ENCODE measurements around the gene NUB1.
A peak's percentile ranks its signal among the peaks of the same experiment; 100 is the strongest.

NUB1 gene

DNA sequence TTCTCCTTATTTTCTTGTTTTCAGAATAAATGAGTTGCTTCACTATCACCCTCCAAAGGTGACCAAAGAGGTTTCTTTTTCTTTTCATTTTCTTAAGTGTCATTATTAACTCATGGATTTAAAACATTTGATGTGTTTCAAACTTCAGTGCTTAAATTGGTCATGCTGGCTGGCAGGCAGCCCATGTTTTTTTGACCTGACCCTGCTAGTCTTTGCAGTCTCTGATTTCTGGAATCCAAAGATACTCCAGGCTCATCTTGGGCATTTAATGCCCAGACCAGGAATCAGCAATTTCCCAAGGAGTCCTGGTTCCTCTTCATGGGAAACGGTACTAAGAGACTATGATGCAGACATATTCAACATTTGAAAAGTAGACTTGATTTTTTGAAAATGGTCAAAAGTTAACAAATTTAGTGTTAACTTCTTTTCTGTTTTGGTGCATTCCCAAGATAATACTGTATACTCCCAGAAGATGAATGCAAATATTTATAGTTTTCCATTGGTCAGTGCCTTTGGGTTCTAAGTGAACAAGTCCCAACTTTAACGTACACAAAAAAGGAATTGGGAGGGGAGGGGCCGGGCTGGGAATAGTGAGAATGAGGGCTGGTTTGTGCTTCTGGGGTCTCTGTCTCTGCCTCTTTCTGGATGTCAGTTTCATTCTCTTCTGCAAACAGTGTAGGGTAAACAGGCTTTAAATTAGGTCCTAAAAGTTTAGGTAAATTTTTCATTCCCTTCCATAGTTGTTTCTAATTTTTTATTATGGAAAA is 19.8 kb downstream of the NUB1 start:
- H3K27ac ChIP-seq, result no peak overlapping the region
- TF ChIP-seq, protein P1, sequence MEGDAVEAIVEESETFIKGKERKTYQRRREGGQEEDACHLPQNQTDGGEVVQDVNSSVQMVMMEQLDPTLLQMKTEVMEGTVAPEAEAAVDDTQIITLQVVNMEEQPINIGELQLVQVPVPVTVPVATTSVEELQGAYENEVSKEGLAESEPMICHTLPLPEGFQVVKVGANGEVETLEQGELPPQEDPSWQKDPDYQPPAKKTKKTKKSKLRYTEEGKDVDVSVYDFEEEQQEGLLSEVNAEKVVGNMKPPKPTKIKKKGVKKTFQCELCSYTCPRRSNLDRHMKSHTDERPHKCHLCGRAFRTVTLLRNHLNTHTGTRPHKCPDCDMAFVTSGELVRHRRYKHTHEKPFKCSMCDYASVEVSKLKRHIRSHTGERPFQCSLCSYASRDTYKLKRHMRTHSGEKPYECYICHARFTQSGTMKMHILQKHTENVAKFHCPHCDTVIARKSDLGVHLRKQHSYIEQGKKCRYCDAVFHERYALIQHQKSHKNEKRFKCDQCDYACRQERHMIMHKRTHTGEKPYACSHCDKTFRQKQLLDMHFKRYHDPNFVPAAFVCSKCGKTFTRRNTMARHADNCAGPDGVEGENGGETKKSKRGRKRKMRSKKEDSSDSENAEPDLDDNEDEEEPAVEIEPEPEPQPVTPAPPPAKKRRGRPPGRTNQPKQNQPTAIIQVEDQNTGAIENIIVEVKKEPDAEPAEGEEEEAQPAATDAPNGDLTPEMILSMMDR (conservative IDR thresholded peaks at IDR 0.05), result no peak

DNA sequence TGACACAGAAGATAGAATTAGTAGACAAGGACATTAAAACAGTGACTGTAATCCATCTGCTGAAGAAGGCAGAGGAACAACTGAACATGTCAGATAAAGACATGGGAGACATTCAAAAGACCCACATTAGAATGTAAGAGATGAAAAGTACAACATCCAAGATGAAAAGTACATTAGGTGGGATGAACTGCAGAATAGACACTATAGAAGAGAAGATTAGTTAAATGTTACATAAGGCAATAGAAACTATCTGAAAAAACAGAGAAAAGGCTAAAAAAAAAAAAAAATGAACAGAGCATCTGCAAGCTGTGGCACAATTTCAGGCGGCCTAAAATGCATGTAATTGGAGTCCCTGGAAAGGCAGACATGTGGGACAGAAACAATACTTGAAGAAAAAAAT is 21.6 kb downstream of the NUB1 start:
- H3K27ac ChIP-seq, result no peak overlapping the region
- TF ChIP-seq, protein P1 (conservative IDR thresholded peaks at IDR 0.05), result no peak

DNA sequence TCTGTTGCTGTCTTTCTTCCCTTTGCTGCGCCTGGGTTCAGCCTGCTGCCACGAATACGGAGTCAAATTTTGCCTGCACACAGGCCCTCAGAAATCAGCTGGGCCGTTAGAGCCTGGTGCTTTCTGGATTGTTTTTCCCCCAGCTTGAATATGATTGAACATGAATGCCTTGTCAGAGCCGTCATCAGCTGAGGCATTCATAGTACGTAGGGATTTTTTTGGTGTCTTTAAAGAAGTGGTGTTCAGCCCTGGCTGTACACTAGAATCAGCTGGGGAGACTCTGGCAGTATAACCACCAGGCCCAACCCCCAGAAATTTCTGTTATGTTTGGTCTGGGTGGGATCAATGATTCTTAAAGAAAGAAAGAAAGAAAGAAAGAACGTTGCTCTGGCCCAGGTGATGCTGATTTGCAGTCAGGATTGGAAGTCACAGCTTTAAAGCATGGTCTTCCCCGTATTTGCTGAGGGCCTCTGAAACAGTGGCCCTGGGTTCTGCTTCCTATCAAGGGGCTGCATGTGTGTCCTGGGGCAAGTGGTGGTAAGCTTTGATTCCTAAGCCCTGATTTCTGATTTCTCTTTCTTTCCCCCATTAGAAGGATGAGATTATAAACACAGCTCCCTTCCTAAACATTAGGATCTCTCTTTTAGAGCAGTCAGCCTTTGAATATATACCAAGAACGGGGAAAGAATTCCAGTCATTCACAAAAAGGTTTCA is 24.7 kb downstream of the NUB1 start:
- H3K27ac ChIP-seq, result no peak overlapping the region
- TF ChIP-seq, protein P1 (conservative IDR thresholded peaks at IDR 0.05), result no peak

DNA sequence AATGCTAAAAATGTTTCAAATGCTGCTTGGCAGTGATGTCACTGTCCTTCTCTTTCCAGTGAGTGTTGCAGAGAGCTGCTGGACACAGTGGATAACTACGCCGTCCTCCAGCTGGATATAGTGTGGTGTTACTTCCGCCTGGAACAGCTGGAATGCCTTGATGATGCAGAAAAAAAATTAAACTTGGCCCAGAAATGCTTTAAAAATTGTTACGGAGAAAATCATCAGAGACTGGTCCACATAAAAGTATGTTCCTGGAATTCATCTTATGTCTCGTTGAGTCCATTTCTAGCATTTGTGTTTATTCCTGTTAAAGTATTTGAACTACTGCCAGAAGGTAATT is 25.2 kb downstream of the NUB1 start:
- H3K27ac ChIP-seq, result no peak overlapping the region
- TF ChIP-seq, protein P1 (conservative IDR thresholded peaks at IDR 0.05), result no peak

DNA sequence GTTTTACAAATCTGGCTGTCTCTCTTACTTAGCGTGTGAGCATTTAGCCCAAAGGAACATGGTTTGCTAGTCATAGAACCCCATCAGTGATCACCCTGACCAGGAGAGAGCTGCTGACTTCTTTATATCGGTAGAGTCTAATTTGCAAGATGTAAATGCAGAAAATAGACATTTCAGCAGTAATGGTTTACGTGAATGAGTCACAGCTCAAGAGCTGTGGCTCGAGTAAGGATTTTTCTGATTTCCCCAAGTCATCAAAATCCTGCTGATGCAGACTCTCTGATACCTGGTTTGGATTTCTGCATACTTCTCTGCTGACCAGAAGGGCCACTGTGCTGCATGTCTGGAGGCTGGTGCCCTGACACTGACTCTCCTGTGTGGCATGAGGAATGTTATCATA is 25.7 kb downstream of the NUB1 start:
- TF ChIP-seq, protein P1 (conservative IDR thresholded peaks at IDR 0.05), result no peak
- no peak overlapping the region for H3K27ac ChIP-seq

DNA sequence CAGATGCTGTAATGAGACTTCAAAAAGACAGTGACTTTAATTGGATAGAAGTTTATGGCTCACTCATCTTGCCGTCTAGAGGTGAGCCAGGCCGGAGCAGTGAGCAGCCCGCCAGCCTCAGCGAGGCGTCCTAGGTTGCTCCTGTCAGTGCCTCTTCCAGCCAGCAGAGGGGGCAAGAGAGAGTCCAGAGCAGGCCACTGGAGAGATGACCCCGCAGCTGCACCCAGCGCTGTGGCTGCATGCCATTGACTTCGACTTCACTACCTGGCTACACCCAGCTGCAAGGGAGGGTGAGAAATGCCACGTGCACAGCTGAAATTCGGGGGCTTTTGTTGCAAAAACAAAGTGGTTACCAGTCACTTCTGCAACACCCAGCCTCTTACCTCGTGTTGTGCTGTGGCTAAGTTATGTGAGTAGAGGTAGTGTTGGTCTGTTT is 26.5 kb downstream of the NUB1 start:
- TF ChIP-seq, protein P1 (conservative IDR thresholded peaks at IDR 0.05), result peak; percentile 99
- no peak overlapping the region for H3K27ac ChIP-seq

DNA sequence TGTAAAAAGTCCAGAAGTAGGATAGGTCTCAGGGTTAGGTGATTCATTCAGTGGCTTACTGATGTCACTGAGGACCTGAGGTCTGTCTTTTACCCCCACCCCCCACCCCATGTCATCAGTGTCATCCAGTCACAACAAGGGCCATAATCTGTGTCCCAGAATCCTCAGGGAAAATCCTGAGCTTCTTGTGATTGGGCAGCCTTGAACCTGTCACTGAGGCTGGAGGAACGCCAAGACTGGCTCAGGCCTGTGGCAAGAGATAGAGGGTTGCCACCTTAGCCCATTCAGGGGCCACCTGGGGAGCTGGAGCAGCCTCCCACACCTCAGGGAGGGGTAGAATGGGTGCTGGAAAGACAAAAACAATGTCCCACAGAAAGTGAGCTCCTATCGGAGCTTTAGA is 29.7 kb downstream of the NUB1 start:
- TF ChIP-seq, protein P1 (conservative IDR thresholded peaks at IDR 0.05), result no peak
- no peak overlapping the region for H3K27ac ChIP-seq

Data from VCaP (cell line).